ENCODE data around the gene CDH2.

CDH2 gene

DNA sequence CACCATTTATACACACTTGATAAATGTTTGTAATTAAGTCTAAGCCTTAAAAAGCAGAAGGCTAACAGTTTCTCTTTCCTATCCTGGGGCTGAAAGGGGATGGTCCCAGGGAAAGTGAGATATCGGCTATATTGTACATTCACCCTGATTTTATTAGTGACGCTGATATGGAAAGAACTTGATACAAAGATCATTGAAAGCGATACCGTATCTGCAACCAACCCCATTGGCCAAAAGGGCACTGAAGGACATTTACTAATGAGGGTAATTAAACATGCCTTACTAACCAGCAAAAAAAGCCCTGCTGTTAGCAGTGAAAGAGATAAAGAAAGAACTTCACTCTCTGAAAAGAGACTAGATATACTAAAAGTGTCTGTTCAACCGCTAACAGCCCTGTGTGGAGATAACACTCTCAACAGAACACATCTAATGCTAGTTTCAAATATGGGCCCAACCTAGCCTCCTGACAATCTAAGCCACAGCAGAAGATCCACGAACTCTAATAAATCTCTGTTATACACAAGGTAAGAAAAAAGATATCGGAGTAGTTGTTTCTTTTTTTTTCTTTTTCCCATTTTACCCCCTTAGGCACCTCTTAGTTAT, 200.0 kb downstream of the CDH2 start:
- Histone ChIP-seq H3K4me3 (ENCODE audit: low read depth in 1 of 2, low read length in 2 of 2) (no peak overlapping the region), H3K36me3 (ENCODE audit: control insufficient read depth in 1 of 2, insufficient read depth in 2 of 2, low read length in 2 of 2) (no peaks in the 10 kb centered on the region), H3K27me3 (ENCODE audit: low read depth, low read length) (no peaks in the 10 kb centered on the region), H3K4me1 (ENCODE audit: control insufficient read depth in 1 of 2, insufficient read depth in 2 of 2, low read length in 2 of 2) (no peaks in the 10 kb centered on the region), H3K27ac (ENCODE audit: low read length) (no peak overlapping the region), H3K9me3 (ENCODE audit: control insufficient read depth in 1 of 2, low read length in 2 of 2) (no peaks in the 10 kb centered on the region)

DNA sequence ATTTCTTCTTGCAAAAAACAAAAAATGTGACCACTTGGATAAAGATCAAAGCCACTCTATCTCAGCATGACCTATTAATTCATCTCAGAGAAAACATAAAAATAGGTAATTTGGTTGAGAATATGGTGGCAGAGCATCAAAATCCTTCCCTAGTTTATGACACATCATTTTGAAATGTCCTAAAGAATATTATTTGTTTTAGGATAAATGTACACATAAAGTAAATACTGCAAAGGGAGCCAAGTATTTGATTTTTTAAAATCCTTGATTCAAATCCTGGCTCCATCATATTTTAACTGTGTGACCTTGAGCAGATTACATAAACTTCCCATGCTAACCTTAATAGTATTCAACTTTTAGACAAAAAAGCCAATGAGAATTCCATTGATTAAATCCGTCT, 206.6 kb downstream of the CDH2 start:
- no peaks in the 10 kb centered on the region for H3K36me3 ChIP-seq (ENCODE audit: control insufficient read depth in 1 of 2, insufficient read depth in 2 of 2, low read length in 2 of 2)

DNA sequence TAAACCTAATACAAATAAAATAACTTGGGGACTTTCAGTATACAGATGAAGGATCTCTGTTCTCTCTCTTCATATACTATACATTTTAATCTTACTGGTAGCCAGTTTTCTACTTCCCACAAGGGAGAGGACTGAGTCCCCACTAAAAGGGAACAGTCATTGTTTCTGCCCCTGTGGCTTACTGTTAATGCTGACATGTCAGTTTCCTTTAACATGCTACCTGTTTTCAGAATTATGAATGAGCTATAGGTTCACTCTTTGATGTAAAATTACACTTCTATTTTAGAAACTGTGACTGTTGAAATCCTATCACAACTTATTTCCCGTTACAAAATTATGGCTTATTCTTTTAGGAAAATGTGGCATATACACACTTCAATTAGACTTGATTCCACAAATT, 207.7 kb downstream of the CDH2 start:
- no peak overlapping the region for H3K27ac ChIP-seq (ENCODE audit: low read length)
- no peaks in the 10 kb centered on the region for H3K36me3 ChIP-seq (ENCODE audit: control insufficient read depth in 1 of 2, insufficient read depth in 2 of 2, low read length in 2 of 2)
- no peak overlapping the region for H3K4me3 ChIP-seq (ENCODE audit: low read depth in 1 of 2, low read length in 2 of 2)
- no peaks in the 10 kb centered on the region for H3K4me1 ChIP-seq (ENCODE audit: control insufficient read depth in 1 of 2, insufficient read depth in 2 of 2, low read length in 2 of 2)
- H3K27me3 ChIP-seq (ENCODE audit: low read depth, low read length), result no peaks in the 10 kb centered on the region
- no peaks in the 10 kb centered on the region for H3K9me3 ChIP-seq (ENCODE audit: control insufficient read depth in 1 of 2, low read length in 2 of 2)

More for the DNA sequence above, 206.6 kb downstream of the CDH2 start:
- Histone ChIP-seq H3K4me3 (ENCODE audit: low read depth in 1 of 2, low read length in 2 of 2) (no peak overlapping the region), H3K4me1 (ENCODE audit: control insufficient read depth in 1 of 2, insufficient read depth in 2 of 2, low read length in 2 of 2) (no peaks in the 10 kb centered on the region), H3K9me3 (ENCODE audit: control insufficient read depth in 1 of 2, low read length in 2 of 2) (no peaks in the 10 kb centered on the region), H3K27ac (ENCODE audit: low read length) (no peak overlapping the region), H3K27me3 (ENCODE audit: low read depth, low read length) (no peaks in the 10 kb centered on the region)

DNA sequence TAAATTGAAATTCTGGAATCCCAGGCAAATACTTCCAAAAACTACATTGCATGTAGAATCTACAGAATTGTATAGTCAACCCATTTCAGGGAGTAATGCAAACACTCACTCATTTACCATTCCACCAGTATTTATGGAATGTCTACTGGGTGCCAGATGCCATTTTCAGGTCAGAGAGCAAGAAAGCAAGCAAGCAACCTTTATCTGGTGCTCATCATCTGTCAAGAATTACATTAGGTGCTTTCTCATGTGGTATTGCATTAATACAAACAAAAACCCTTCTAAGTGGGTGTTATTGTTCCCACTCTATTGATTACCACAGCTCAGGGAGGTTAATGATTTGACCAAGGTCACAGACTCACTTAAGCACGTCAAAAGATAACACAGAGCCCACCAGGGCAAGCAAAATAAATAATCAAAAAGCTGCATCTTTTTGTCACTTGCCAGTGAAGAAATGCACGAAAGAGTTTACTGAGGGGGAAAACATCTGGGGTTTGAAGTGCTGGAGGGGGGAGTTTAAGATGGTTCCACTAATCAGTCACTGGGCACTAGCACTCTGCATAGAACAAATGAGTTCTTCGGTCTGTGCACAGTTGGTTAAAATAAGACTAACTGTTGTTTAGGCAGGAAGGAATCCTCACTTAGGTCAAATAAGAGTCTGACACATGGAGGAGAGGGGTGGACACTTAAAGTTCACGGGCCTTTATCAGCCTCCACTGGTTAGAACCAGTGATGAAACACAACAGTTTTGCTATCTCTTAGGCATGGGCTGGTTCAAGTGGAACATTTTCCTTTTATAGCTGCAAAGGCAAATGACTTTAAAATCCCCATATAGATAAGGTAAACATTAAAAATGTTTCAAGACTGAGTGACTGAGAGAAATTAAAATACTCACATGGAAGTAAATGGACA, 208.8 kb downstream of the CDH2 start:
- H3K9me3 ChIP-seq (ENCODE audit: control insufficient read depth in 1 of 2, low read length in 2 of 2), result no peaks in the 10 kb centered on the region
- no peaks in the 10 kb centered on the region for H3K36me3 ChIP-seq (ENCODE audit: control insufficient read depth in 1 of 2, insufficient read depth in 2 of 2, low read length in 2 of 2)
- H3K27ac ChIP-seq (ENCODE audit: low read length), result no peak overlapping the region
- H3K27me3 ChIP-seq (ENCODE audit: low read depth, low read length), result no peaks in the 10 kb centered on the region
- no peak overlapping the region for H3K4me3 ChIP-seq (ENCODE audit: low read depth in 1 of 2, low read length in 2 of 2)
- no peaks in the 10 kb centered on the region for H3K4me1 ChIP-seq (ENCODE audit: control insufficient read depth in 1 of 2, insufficient read depth in 2 of 2, low read length in 2 of 2)

DNA sequence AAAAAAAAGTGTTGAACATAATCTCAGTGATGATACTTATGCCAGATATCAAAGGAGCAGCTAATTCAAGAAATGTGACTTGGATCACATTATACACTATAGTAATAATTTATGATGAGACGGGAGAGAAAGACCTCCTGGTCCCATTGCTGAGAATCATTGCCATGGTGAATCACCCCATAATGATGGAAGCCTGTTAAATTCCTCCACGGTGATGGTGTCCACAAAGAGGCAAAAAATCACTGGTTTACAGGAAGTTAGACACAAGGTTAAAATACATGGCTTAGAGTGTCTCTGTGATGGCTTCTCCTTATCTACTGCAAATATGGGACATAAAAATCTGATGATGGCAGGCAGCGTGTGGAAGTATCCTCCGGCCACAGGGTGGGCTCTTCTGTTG, 210.0 kb downstream of the CDH2 start:
- H3K9me3 ChIP-seq (ENCODE audit: control insufficient read depth in 1 of 2, low read length in 2 of 2), result no peaks in the 10 kb centered on the region
- no peaks in the 10 kb centered on the region for H3K27me3 ChIP-seq (ENCODE audit: low read depth, low read length)
- no peaks in the 10 kb centered on the region for H3K36me3 ChIP-seq (ENCODE audit: control insufficient read depth in 1 of 2, insufficient read depth in 2 of 2, low read length in 2 of 2)
- H3K4me1 ChIP-seq (ENCODE audit: control insufficient read depth in 1 of 2, insufficient read depth in 2 of 2, low read length in 2 of 2), result no peaks in the 10 kb centered on the region
- no peak overlapping the region for H3K4me3 ChIP-seq (ENCODE audit: low read depth in 1 of 2, low read length in 2 of 2)
- no peak overlapping the region for H3K27ac ChIP-seq (ENCODE audit: low read length)

DNA sequence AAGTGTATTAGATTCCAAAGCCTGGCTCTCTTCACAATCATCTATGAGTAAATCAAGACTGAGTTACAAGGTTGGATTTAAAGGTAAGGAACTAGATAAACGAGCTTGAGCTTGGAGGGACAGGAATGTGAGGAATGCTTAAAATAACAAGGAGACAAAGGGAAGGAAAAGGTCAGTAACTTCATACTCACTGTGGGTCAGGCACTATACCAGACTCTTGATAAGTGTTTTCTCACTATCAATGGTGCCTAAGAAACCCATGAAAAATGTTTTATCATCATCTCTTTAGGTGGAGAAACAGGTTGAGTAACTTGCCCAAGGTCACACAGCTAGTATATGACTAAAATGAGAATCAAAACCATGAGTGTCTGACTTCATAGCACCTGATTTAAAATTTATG, 212.1 kb downstream of the CDH2 start:
- Histone ChIP-seq H3K4me3 (ENCODE audit: low read depth in 1 of 2, low read length in 2 of 2) (no peak overlapping the region), H3K4me1 (ENCODE audit: control insufficient read depth in 1 of 2, insufficient read depth in 2 of 2, low read length in 2 of 2) (no peaks in the 10 kb centered on the region), H3K27me3 (ENCODE audit: low read depth, low read length) (no peaks in the 10 kb centered on the region), H3K27ac (ENCODE audit: low read length) (no peak overlapping the region), H3K36me3 (ENCODE audit: control insufficient read depth in 1 of 2, insufficient read depth in 2 of 2, low read length in 2 of 2) (no peaks in the 10 kb centered on the region), H3K9me3 (ENCODE audit: control insufficient read depth in 1 of 2, low read length in 2 of 2) (no peaks in the 10 kb centered on the region)

DNA sequence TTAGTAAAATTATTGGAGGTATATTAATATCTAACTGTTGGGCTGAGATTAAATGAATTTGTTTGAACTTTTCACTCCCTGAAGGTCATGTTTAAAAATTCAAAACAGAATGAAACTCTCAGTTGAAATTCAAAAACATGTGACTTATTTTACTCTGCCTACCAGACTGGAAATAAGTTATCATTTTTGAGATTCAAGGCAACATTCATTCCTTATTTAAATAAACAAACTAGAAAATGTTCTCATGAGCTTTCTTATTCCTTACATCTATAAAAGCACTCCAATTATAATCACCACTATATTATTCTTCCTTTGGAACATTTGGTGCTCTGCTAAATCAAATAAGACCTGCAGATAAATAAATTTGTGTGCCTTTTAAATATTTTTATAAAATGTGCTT, 217.8 kb downstream of the CDH2 start:
- H3K4me1 ChIP-seq (ENCODE audit: control insufficient read depth in 1 of 2, insufficient read depth in 2 of 2, low read length in 2 of 2), result no peaks in the 10 kb centered on the region
- no peaks in the 10 kb centered on the region for H3K36me3 ChIP-seq (ENCODE audit: control insufficient read depth in 1 of 2, insufficient read depth in 2 of 2, low read length in 2 of 2)
- H3K4me3 ChIP-seq (ENCODE audit: low read depth in 1 of 2, low read length in 2 of 2), result no peak overlapping the region
- H3K9me3 ChIP-seq (ENCODE audit: control insufficient read depth in 1 of 2, low read length in 2 of 2), result no peaks in the 10 kb centered on the region
- no peaks in the 10 kb centered on the region for H3K27me3 ChIP-seq (ENCODE audit: low read depth, low read length)
- H3K27ac ChIP-seq (ENCODE audit: low read length), result no peak overlapping the region

DNA sequence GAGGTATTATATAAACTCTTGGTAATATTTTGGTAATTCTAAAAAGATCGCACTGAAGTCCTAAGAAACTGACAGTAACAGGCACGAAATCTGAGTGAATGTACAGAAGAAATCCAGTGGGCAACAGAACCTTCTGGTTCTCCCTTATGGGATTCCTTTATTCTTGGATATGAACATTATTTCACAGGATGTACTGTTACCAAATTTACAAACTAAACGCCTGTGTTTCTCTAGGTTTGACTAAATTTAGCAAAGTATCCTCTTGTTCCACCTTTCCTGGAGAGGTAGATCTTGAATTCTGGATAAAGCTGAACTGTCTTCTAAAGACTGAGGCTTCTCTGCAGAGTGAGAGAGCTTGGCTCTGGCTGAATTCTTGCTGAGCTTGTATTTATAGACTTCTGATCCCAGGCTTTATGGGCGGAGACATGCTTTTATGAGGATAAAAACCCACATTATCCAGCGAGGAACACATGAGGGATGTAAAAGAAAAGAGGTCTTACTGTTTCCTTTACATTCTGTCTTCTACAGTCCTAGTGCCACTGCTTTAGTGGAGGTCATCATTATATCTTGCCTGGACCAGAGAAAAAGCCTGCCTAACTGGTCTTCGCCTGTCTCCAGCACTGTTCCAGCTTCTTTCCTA, 220.8 kb downstream of the CDH2 start:
- H3K9me3 ChIP-seq (ENCODE audit: control insufficient read depth in 1 of 2, low read length in 2 of 2), result no peaks in the 10 kb centered on the region
- no peaks in the 10 kb centered on the region for H3K36me3 ChIP-seq (ENCODE audit: control insufficient read depth in 1 of 2, insufficient read depth in 2 of 2, low read length in 2 of 2)
- no peak overlapping the region for H3K4me3 ChIP-seq (ENCODE audit: low read depth in 1 of 2, low read length in 2 of 2)
- no peaks in the 10 kb centered on the region for H3K27me3 ChIP-seq (ENCODE audit: low read depth, low read length)
- no peaks in the 10 kb centered on the region for H3K4me1 ChIP-seq (ENCODE audit: control insufficient read depth in 1 of 2, insufficient read depth in 2 of 2, low read length in 2 of 2)
- H3K27ac ChIP-seq (ENCODE audit: low read length), result no peak overlapping the region

DNA sequence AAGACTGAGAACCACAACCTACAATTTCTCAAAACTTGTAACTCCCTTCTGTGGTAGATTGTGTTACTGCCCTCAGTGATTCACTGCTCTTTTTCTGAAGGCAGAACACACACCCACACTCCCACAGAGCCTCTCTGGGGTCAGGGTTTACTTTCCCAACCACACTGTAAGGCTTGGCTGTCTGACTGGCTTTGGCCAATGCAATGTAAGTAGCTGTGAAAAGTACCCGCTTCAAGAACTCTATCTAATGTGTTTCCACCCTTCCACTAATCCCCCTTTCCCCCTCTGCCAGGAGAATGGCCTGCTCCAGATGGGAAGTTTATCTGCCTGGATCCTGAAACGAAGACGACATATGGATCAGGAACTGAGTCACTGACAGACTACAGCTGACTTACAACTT, 222.7 kb downstream of the CDH2 start:
- no peak overlapping the region for H3K27ac ChIP-seq (ENCODE audit: low read length)
- no peaks in the 10 kb centered on the region for H3K36me3 ChIP-seq (ENCODE audit: control insufficient read depth in 1 of 2, insufficient read depth in 2 of 2, low read length in 2 of 2)
- no peaks in the 10 kb centered on the region for H3K27me3 ChIP-seq (ENCODE audit: low read depth, low read length)
- no peaks in the 10 kb centered on the region for H3K4me1 ChIP-seq (ENCODE audit: control insufficient read depth in 1 of 2, insufficient read depth in 2 of 2, low read length in 2 of 2)
- H3K9me3 ChIP-seq (ENCODE audit: control insufficient read depth in 1 of 2, low read length in 2 of 2), result no peaks in the 10 kb centered on the region
- H3K4me3 ChIP-seq (ENCODE audit: low read depth in 1 of 2, low read length in 2 of 2), result no peak overlapping the region

DNA sequence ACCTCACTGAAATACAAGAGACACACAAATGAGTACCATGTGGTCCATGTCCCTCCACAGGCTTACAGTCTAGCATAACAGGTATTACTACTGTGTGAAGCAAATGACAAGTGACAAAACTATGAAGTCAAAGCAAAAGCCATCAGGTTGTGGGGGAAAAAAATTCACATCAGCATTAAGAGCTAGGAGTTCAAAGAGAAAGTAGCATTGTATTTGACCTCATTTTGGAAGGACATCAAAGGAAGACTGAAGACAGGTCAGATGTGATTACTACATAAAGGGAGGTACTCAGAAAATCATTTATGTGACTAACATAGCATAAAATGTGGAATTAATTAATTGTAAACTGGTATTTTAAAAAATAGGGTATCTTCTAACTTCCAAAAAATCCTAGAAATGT, 224.2 kb downstream of the CDH2 start:
- H3K27me3 ChIP-seq (ENCODE audit: low read depth, low read length), result no peaks in the 10 kb centered on the region
- no peak overlapping the region for H3K27ac ChIP-seq (ENCODE audit: low read length)
- H3K9me3 ChIP-seq (ENCODE audit: control insufficient read depth in 1 of 2, low read length in 2 of 2), result no peaks in the 10 kb centered on the region
- no peak overlapping the region for H3K4me3 ChIP-seq (ENCODE audit: low read depth in 1 of 2, low read length in 2 of 2)
- no peaks in the 10 kb centered on the region for H3K36me3 ChIP-seq (ENCODE audit: control insufficient read depth in 1 of 2, insufficient read depth in 2 of 2, low read length in 2 of 2)
- no peaks in the 10 kb centered on the region for H3K4me1 ChIP-seq (ENCODE audit: control insufficient read depth in 1 of 2, insufficient read depth in 2 of 2, low read length in 2 of 2)

DNA sequence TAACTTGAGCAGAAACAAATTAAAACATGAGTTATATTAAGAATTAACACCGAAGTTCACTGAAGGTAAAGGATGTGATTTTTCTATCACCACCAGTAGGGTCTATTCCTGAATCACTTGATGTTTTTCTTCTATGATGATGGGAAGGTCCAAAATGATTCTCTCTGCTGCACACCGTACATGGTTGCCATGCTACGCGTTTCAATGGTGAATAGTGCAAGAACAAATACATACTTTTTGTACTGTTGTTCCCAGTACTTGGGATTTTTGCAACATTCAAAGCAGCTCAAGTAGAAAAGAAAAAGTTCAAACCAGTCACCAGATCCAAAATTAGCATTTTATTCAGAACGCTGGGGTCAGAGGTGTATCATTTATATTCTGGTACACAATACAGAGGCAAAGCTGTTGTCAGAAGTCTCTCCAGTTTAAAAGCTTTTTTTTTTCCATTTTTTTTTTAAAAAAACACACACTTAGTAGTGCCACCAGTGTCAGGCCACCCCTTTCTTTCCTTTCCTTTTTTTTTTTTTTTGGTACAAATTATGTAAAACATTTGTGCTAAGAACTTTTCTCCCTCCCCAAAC, 226.2 kb downstream of the CDH2 start:
- Histone ChIP-seq H3K4me1 (ENCODE audit: control insufficient read depth in 1 of 2, insufficient read depth in 2 of 2, low read length in 2 of 2) (no peaks in the 10 kb centered on the region), H3K36me3 (ENCODE audit: control insufficient read depth in 1 of 2, insufficient read depth in 2 of 2, low read length in 2 of 2) (no peaks in the 10 kb centered on the region), H3K4me3 (ENCODE audit: low read depth in 1 of 2, low read length in 2 of 2) (no peak overlapping the region), H3K27ac (ENCODE audit: low read length) (no peak overlapping the region), H3K27me3 (ENCODE audit: low read depth, low read length) (no peaks in the 10 kb centered on the region), H3K9me3 (ENCODE audit: control insufficient read depth in 1 of 2, low read length in 2 of 2) (no peaks in the 10 kb centered on the region)

All from muscle layer of duodenum (tissue), 2 donors.